ENCODE data around the gene EGR4.
"Not testable (repeated sequence)": the region's sequence is repeated elsewhere in the genome, so short reads cannot be mapped to it uniquely, and the experiment has no call there.

Gene EGR4

GRCh38 chr2:73263540-73264331 lies 29.6 kb downstream of the EGR4 start:
- no peak for DNase-seq (ENCODE audit: low spot score)

DNA sequence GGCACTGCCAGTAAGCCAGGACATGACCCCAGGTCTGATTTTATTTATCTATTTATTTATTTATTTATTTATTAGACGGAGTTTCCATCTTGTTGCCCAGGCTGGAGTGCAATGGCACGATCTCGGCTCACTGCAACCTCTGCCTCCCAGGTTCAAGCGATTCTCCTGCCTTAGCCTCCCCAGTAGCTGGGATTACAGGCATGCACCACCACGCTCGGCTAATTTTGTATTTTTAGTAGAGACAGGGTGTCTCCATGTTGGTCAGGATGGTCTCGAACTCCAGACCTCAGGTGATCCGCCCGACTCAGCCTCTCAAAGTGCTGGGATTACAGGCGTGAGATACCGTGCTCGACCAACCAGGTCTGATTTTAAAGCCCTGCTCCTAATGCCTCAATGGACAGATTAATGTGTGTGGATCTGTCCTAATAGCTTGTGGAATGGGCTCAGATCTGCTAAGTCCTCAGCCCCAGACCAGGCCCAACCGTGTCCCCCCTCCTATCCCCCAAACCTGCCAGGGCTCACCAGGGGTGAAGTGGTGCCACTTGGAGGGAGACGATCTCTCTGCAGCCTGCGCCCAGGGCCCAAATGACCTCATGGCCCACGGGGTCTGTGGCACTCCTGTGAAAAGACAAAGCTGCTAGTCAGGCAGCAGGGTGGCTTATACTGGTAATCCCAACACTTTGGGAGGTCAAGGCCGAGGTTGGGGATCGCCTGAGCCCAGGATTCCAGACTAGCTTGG lies 30.5 kb downstream of the EGR4 start:
- DNase-seq (ENCODE audit: low spot score): not testable (repeated sequence)

DNA sequence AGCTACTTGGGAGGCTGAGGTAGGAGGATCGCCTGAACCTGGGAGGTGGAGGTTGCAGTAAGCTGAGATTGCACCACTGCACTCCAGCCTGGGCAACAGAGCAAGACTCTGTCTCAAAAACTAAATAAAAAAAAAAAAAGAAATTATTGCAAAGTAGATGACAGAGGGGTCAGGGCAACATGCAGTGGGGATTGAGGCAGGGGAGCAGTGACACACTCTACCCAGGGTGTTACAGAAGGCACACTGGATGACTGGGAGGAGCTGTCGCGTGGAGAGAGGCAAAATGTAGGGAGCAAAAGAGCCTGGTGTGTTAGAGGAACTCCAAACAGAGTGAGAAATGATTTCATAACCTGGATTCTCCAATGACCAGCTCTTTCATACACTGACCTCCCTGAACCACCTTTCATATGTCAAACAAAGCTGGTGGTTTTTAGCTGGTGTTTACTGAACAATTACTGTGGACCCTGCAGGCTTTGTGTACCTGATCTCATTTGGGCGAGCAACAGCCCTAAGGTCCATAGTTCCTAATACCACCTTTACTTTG lies 31.2 kb downstream of the EGR4 start:
- DNase-seq (ENCODE audit: low spot score): no peak

GRCh38 chr2:73260338-73260984 lies 32.9 kb downstream of the EGR4 start:
- peak; percentile 82 for DNase-seq (ENCODE audit: low spot score)

- no peak for DNase-seq (ENCODE audit: low spot score)
These were observed 33.5 kb downstream of the EGR4 start for GRCh38 chr2:73259704-73260337.

DNA sequence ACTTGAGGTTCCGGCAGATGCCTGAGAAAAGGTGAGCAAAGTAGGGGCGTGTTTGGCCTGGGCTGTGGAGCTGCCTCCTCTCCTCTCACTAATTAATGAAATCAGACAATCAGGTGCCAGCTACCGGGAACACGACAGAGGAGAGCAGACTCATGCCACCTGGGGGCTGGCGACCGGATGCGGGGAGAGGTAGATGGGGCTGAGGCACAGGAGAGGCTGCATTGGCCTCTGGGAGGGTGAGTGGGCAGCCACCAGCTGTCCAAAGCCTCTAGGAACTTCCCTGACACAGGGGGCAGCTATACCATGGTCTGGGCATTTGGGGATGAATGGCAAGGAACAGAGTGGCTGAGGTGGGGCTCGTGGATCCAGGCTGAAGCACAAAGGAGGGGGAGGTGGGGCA lies 34.1 kb downstream of the EGR4 start:
- DNase-seq (ENCODE audit: low spot score): no peak

DNA sequence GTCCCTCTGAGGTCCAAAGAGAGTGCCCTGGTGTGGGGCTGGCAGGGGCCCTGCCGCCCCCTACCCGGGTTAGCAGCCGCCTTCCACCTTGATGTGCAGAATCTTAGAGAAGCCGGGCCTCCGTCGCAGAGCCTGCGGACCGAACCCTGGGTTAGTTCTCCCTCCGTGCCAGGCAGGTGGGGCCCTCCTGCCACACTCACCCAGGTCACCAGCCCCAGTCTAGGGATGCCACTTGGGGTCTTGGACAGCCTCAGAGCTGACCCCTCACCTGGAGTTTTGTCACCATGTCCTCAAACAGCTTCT lies 34.5 kb downstream of the EGR4 start:
- no peak for DNase-seq (ENCODE audit: low spot score)

- no peak for DNase-seq (ENCODE audit: low spot score)
These were observed 35.0 kb downstream of the EGR4 start for GRCh38 chr2:73258186-73258912.

- DNase-seq (ENCODE audit: low spot score): no peak
These were observed 35.8 kb downstream of the EGR4 start for GRCh38 chr2:73257425-73258125.

- no peak for DNase-seq (ENCODE audit: low spot score)
These were observed 36.3 kb downstream of the EGR4 start for GRCh38 chr2:73257021-73257420.

DNA sequence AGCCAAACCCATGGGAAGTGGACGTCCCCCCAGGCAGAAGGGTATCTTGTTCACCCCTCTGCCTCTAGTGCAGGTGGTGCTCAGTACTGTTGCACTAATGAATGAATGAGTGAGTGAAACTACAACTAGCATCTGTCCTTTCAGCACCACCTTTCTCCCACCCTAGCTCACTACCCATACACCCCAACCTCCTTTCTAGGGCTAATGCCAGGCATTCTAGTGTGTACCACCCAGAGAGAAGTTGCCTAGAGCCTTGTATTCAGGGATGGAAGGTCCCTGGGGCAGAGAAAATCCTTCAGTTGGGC lies 36.8 kb downstream of the EGR4 start:
- DNase-seq (ENCODE audit: low spot score): no peak

DNA sequence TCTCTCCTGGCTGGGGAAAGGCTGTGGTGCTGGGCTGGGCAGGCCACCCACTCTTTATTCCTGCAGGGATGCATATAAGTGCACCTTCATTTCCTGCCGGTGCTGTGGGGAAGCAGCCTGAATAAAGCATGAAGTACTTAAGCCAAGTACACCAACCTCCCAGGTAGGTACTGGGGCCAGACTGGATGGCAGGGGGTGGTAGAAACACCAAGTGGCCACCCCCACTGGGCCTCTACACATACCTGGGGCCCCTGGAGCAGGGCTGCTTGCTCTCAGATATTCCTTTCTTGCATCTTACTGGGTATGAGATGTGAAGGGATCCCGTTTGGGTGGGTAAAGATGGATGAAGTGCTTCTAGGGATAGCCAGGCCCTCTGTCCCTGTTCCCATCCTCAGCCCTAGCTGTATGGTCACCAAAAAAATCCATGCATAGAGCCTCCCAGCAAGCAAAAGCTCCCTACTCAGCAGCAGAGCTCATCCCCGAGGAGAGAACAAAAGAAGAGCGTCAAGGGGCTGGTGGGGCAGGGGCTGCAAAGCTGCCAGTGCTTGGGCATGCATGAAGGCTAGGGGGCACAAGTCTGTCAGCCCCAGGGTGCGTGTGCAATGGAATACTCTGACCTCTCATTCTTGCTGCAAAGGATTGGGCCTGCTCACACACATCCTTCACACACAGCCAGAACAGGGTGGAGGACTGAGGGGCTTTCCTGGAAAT lies 37.3 kb downstream of the EGR4 start:
- no peak for DNase-seq (ENCODE audit: low spot score)

- no peak for DNase-seq (ENCODE audit: low spot score)
These were observed 38.2 kb downstream of the EGR4 start for GRCh38 chr2:73255007-73255644.

- DNase-seq (ENCODE audit: low spot score): no peak
These were observed 38.9 kb downstream of the EGR4 start for GRCh38 chr2:73254343-73255006.

DNA sequence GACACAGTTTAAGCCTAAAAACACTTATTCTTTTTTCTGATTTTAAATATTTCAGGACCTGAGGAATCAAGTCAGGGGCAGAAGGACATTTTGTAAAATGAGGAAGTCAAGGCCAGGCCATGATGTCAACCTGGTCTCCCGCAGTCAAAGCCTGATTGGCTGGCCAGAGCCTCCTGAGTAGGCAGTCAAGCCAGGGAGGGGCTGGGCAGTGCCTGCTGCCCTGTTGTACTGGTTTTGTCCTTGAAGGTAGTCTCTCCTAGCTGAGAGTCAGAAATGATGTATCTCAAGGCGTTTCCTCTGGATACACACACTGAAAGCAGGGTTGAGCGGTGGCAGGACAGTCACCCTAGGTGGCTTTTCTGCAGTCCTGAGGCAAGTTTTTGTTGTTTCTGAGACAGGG lies 39.4 kb downstream of the EGR4 start:
- DNase-seq (ENCODE audit: low spot score): no peak

GRCh38 chr2:73253400-73253799 lies 39.9 kb downstream of the EGR4 start:
- no peak for DNase-seq (ENCODE audit: low spot score)

DNA sequence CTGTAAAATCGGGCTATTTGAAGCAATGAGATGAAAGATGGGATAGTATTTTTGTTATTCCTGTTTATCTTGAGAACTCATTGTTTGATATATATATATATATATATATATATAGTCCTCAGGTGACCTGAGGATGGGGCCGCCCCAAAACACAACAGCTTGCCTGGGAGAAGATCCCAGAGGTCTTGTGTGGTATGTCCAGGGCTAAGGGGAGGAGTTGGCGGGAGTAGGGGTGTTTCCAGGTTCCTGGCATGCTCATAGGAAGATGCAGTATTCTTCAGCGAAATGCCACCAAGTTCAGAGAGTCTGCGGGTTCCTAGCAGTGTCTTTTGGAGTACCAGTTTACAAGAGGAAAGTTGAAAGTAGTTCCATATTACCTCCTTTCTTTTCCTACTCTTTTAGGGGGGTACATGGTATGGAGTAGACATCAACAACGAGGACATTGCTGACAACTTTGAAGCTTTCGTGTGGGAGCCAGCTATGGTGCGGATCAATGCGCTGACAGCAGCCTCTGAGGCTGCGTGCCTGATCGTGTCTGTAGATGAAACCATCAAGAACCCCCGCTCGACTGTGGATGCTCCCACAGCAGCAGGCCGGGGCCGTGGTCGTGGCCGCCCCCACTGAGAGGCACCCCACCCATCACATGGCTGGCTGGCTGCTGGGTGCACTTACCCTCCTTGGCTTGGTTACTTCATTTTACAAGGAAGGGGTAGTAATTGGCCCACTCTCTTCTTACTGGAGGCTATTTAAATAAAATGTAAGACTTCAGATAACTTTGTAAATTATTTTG lies 40.9 kb downstream of the EGR4 start:
- DNase-seq (ENCODE audit: low spot score): no peak
